GM23338 (cell line): ENCODE measurements around the gene CCBE1. TPM values are rescaled to one million over a fixed set of nuclear protein-coding genes. Genes with fewer than 3 reads are reported as not detected.

Experiments
- ATAC-seq: fragments of 200-7000 bp; cut with Tn5 transposase; 3 replicates; pipeline ENCODE4 v1.9.1; 2020
- DNase-seq: peaks from one replicate; pipeline ENCODE4 v3.0.0-alpha.2; 2015; ENCODE audit warnings: low spot score
- H2AFZ ChIP-seq: fragments of 200-600 bp; sonication (generic); 2 replicates; pipeline ENCODE4 v1.8.0; 2016; ENCODE audit warnings: antibody characterized with exemption, mild to moderate bottlenecking, moderate library complexity
- H3F3A ChIP-seq: fragments of 200-600 bp; sonication (generic); replicated peaks from 2 replicates; pipeline ENCODE4 v1.8.0; 2017; ENCODE audit warnings: antibody characterized with exemption, mixed run types, low read depth
- H3K27ac ChIP-seq: fragments of 200-600 bp; sonication (generic); 2 replicates; pipeline ENCODE4 v1.6.1; 2016; ENCODE audit warnings: low read depth
- H3K27me3 ChIP-seq: fragments of 200-600 bp; sonication (generic); 2 replicates; pipeline ENCODE4 v1.8.0; 2016; ENCODE audit warnings: mild to moderate bottlenecking, mixed run types, moderate library complexity; ENCODE audit not compliant: insufficient read depth
- H3K36me3 ChIP-seq: fragments of 200-600 bp; sonication (generic); 2 replicates; pipeline ENCODE4 v1.8.0; 2016; ENCODE audit warnings: mild to moderate bottlenecking; ENCODE audit not compliant: insufficient read depth
- H3K4me1 ChIP-seq: fragments of 200-600 bp; sonication (generic); 2 replicates; pipeline ENCODE4 v1.8.0; 2016; ENCODE audit warnings: mild to moderate bottlenecking, moderate library complexity; ENCODE audit not compliant: insufficient read depth
- H3K4me2 ChIP-seq: fragments of 200-600 bp; sonication (generic); 2 replicates; pipeline ENCODE4 v1.7.1; 2017; ENCODE audit warnings: mixed run types
- H3K4me3 ChIP-seq: fragments of 200-600 bp; sonication (generic); 2 replicates; pipeline ENCODE4 v1.6.1; 2016; ENCODE audit warnings: mixed run types
- H3K79me2 ChIP-seq: fragments of 200-600 bp; sonication (generic); replicated peaks from 2 replicates; pipeline ENCODE4 v1.8.0; 2017; ENCODE audit warnings: mild to moderate bottlenecking; ENCODE audit not compliant: insufficient read depth
- H3K9me2 ChIP-seq: fragments of 200-600 bp; sonication (generic); 2 replicates; pipeline ENCODE4 v1.8.0; 2017; ENCODE audit not compliant: insufficient read depth
- H4K20me1 ChIP-seq: fragments of 200-600 bp; sonication (generic); replicated peaks from 2 replicates; pipeline ENCODE4 v1.8.0; 2017; ENCODE audit warnings: mild to moderate bottlenecking; ENCODE audit not compliant: insufficient read depth
- H3K27ac Mint-ChIP-seq: 2 replicates; pipeline ENCODE4 v1.8.0; 2020; ENCODE audit warnings: inconsistent platforms, mild to moderate bottlenecking, moderate library complexity, mixed read lengths
- H3K27me3 Mint-ChIP-seq: 3 replicates; pipeline ENCODE4 v1.8.0; 2022; ENCODE audit warnings: low read depth, mild to moderate bottlenecking, moderate library complexity, mixed read lengths, inconsistent platforms; ENCODE audit not compliant: insufficient read depth, poor library complexity
- H3K36me3 Mint-ChIP-seq: 3 replicates; pipeline ENCODE4 v1.8.0; 2021; ENCODE audit warnings: low read depth, mild to moderate bottlenecking, inconsistent platforms, moderate library complexity, mixed read lengths
- H3K4me1 Mint-ChIP-seq: 3 replicates; pipeline ENCODE4 v1.8.0; 2020; ENCODE audit warnings: mild to moderate bottlenecking, inconsistent platforms, mixed read lengths
- H3K4me3 Mint-ChIP-seq: 3 replicates; pipeline ENCODE4 v1.8.0; 2021; ENCODE audit warnings: moderate library complexity, mild to moderate bottlenecking, inconsistent platforms, mixed read lengths
- H3K9me3 Mint-ChIP-seq: 3 replicates; pipeline ENCODE4 v1.8.0; 2020; ENCODE audit warnings: moderate library complexity, mild to moderate bottlenecking, inconsistent platforms, mixed read lengths
- CREB1 ChIP-seq: fragments of 250-450 bp; sonication (Bioruptor Pico); IDR thresholded peaks from 2 replicates; pipeline ENCODE4 v1.5.0; 2020; ENCODE audit warnings: low read depth, mild to moderate bottlenecking, moderate library complexity
- EZH2 ChIP-seq: fragments of 200-600 bp; sonication (generic); IDR thresholded peaks from one replicate; pipeline ENCODE4 v1.8.0; 2017; ENCODE audit warnings: antibody characterized with exemption, mild to moderate bottlenecking, low read depth; ENCODE audit not compliant: unreplicated experiment
- EZH2phosphoT487 ChIP-seq: fragments of 200-600 bp; sonication (generic); IDR thresholded peaks from one replicate; pipeline ENCODE4 v1.8.1; 2018; ENCODE audit warnings: antibody characterized with exemption; ENCODE audit not compliant: unreplicated experiment
- JUNB ChIP-seq: IDR thresholded peaks from one replicate; pipeline ENCODE4 v1.6.1; 2016; ENCODE audit warnings: antibody characterized with exemption; ENCODE audit not compliant: unreplicated experiment
- NANOG ChIP-seq: IDR thresholded peaks from 2 replicates; pipeline ENCODE4 v1.6.1; 2016; ENCODE audit warnings: antibody characterized with exemption, borderline replicate concordance
- POLR2AphosphoS5 ChIP-seq: IDR thresholded peaks from 2 replicates; pipeline ENCODE4 v1.6.1; 2016; ENCODE audit warnings: antibody characterized with exemption, low read depth
- STAT1 ChIP-seq: IDR thresholded peaks from one replicate; pipeline ENCODE4 v1.6.1; 2016; ENCODE audit warnings: antibody characterized with exemption; ENCODE audit not compliant: unreplicated experiment
- ZNF114 ChIP-seq: fragments of 250-450 bp; sonication (Bioruptor Pico); IDR thresholded peaks from 2 replicates; pipeline ENCODE4 v1.5.0; 2020; ENCODE audit warnings: mild to moderate bottlenecking, moderate library complexity
- ZNF331 ChIP-seq: fragments of 250-450 bp; sonication (Bioruptor Pico); IDR thresholded peaks from 2 replicates; pipeline ENCODE4 v1.5.0; 2020; ENCODE audit warnings: low read depth, mild to moderate bottlenecking, moderate library complexity
- ZNF462 ChIP-seq: fragments of 250-450 bp; sonication (Bioruptor Pico); IDR thresholded peaks from 2 replicates; pipeline ENCODE4 v1.5.0; 2020; ENCODE audit warnings: mild to moderate bottlenecking, moderate library complexity
- polyA plus RNA-seq: library from polyadenylated mRNA; unstranded; fragments of >200 nt; fragmentation: Nextera tagmentation; extraction: Ambion mirVana; gene quantifications from 2 replicates; pipeline ENCODE4 v1.2.1, GENCODE V29; 2016
- total RNA-seq: library from RNA; depleted of rRNA; stranded (reverse); fragments of >200 nt; shearing (Covaris generic); gene quantifications from 2 replicates; pipeline ENCODE4 v1.2.3, GENCODE V29; 2014
- TF ChIP-seq, protein P1 (sequence below): IDR thresholded peaks from one replicate; pipeline ENCODE4 v1.6.1; 2018; ENCODE audit warnings: antibody characterized with exemption; ENCODE audit not compliant: unreplicated experiment
- TF ChIP-seq, protein P2 (sequence below), 2 experiments: fragments of 200-600 bp in 1 of 2; sonication (generic) in 1 of 2; conservative IDR thresholded peaks; 2 replicates each; pipeline versions ENCODE4 v1.5.1 to v1.6.1; 2016 to 2017; ENCODE audit warnings: antibody characterized with exemption in 2 of 2, low read depth in 2 of 2, mild to moderate bottlenecking in 2 of 2, moderate library complexity in 1 of 2
- TF ChIP-seq, protein P3 (sequence below): IDR thresholded peaks from 2 replicates; pipeline ENCODE4 v1.6.1; 2016; ENCODE audit warnings: antibody characterized with exemption

CCBE1 gene
- total and polyA plus RNA-seq, 2 experiments from 2014 or later = 2.1 to 2.6 TPM

GRCh38 chr18:59456657-59457056 is 240.6 kb downstream of the CCBE1 start:
- H3K4me2 ChIP-seq = no peak overlapping the region
- H3K27ac Mint-ChIP-seq = no peak overlapping the region
- H3K4me3 Mint-ChIP-seq = no peak overlapping the region
- no peak overlapping the region for H3K4me3 ChIP-seq
- peaks cover 4% of the 10 kb centered on the region for H3K27me3 Mint-ChIP-seq
- H3K9me3 Mint-ChIP-seq = no peaks in the 10 kb centered on the region; the same call in 2 of the 3 replicates
- no peaks in the 10 kb centered on the region for H3K9me2 ChIP-seq
- no peak overlapping the region for H2AFZ ChIP-seq
- DNase-seq (no peak), ATAC-seq (no peak)
- H4K20me1 ChIP-seq = no peaks in the 10 kb centered on the region
- H3K79me2 ChIP-seq = no peaks in the 10 kb centered on the region
- TF ChIP-seq, protein P1, sequence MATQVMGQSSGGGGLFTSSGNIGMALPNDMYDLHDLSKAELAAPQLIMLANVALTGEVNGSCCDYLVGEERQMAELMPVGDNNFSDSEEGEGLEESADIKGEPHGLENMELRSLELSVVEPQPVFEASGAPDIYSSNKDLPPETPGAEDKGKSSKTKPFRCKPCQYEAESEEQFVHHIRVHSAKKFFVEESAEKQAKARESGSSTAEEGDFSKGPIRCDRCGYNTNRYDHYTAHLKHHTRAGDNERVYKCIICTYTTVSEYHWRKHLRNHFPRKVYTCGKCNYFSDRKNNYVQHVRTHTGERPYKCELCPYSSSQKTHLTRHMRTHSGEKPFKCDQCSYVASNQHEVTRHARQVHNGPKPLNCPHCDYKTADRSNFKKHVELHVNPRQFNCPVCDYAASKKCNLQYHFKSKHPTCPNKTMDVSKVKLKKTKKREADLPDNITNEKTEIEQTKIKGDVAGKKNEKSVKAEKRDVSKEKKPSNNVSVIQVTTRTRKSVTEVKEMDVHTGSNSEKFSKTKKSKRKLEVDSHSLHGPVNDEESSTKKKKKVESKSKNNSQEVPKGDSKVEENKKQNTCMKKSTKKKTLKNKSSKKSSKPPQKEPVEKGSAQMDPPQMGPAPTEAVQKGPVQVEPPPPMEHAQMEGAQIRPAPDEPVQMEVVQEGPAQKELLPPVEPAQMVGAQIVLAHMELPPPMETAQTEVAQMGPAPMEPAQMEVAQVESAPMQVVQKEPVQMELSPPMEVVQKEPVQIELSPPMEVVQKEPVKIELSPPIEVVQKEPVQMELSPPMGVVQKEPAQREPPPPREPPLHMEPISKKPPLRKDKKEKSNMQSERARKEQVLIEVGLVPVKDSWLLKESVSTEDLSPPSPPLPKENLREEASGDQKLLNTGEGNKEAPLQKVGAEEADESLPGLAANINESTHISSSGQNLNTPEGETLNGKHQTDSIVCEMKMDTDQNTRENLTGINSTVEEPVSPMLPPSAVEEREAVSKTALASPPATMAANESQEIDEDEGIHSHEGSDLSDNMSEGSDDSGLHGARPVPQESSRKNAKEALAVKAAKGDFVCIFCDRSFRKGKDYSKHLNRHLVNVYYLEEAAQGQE = no peak
- no peak for TF ChIP-seq CREB1 (CRISPR knock-in tag)
- TF ChIP-seq NANOG = no peak
- TF ChIP-seq, protein P2, sequence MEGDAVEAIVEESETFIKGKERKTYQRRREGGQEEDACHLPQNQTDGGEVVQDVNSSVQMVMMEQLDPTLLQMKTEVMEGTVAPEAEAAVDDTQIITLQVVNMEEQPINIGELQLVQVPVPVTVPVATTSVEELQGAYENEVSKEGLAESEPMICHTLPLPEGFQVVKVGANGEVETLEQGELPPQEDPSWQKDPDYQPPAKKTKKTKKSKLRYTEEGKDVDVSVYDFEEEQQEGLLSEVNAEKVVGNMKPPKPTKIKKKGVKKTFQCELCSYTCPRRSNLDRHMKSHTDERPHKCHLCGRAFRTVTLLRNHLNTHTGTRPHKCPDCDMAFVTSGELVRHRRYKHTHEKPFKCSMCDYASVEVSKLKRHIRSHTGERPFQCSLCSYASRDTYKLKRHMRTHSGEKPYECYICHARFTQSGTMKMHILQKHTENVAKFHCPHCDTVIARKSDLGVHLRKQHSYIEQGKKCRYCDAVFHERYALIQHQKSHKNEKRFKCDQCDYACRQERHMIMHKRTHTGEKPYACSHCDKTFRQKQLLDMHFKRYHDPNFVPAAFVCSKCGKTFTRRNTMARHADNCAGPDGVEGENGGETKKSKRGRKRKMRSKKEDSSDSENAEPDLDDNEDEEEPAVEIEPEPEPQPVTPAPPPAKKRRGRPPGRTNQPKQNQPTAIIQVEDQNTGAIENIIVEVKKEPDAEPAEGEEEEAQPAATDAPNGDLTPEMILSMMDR (conservative IDR thresholded peaks at IDR 0.05; ENCODE audit: low read depth in 2 of 2) = no peak
- TF ChIP-seq, protein P3, sequence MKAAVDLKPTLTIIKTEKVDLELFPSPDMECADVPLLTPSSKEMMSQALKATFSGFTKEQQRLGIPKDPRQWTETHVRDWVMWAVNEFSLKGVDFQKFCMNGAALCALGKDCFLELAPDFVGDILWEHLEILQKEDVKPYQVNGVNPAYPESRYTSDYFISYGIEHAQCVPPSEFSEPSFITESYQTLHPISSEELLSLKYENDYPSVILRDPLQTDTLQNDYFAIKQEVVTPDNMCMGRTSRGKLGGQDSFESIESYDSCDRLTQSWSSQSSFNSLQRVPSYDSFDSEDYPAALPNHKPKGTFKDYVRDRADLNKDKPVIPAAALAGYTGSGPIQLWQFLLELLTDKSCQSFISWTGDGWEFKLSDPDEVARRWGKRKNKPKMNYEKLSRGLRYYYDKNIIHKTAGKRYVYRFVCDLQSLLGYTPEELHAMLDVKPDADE = no peak
- TF ChIP-seq ZNF331 (CRISPR knock-in tag) = no peak
- TF ChIP-seq EZH2 = no peak
- TF ChIP-seq EZH2phosphoT487 = no peak
- TF ChIP-seq JUNB = no peak
- TF ChIP-seq ZNF462 = no peak
- TF ChIP-seq POLR2AphosphoS5 = no peak
- no peak for TF ChIP-seq STAT1
- TF ChIP-seq ZNF114 (CRISPR knock-in tag) = no peak
- no peak overlapping the region for H3K27ac ChIP-seq
- H3F3A ChIP-seq = no peaks in the 10 kb centered on the region
- H3K4me1 Mint-ChIP-seq = peaks cover 9% of the 10 kb centered on the region
- no peaks in the 10 kb centered on the region for H3K27me3 ChIP-seq
- no peaks in the 10 kb centered on the region; the same call in 1 of the 2 replicates for H3K4me1 ChIP-seq
- no peaks in the 10 kb centered on the region for H3K36me3 Mint-ChIP-seq
- no peaks in the 10 kb centered on the region for H3K36me3 ChIP-seq
